Transverse colon (tissue), 4 donors: ENCODE data around the gene MYL6B.

Experiments
- EP300 ChIP-seq: sonication (generic); formaldehyde crosslinking; IDR thresholded peaks from one replicate; pipeline ENCODE4 v1.6.1; 2017; ENCODE audit warnings: antibody characterized with exemption, low read depth
- POLR2A ChIP-seq: fragments of 450-650 bp; IDR thresholded peaks from one replicate; pipeline ENCODE4 v1.6.1; 2016; ENCODE audit warnings: antibody characterized with exemption, mild to moderate bottlenecking, moderate library complexity
- POLR2AphosphoS5 ChIP-seq, 3 donors: sonication (generic); formaldehyde crosslinking; IDR thresholded peaks; one replicate each; pipeline ENCODE4 v1.6.1; 2016; ENCODE audit warnings: antibody characterized with exemption in 3 of 3
- TF ChIP-seq, protein P1 (sequence below), 5 experiments: fragments of 200-600 bp in 3 of 5; fragments of 450-650 bp in 2 of 5; sonication (generic) in 3 of 5; IDR thresholded peaks; 1 replicate in 2 of 5; 2 replicates in 3 of 5; pipeline ENCODE4 v1.5.1; 2016 to 2017; ENCODE audit warnings: antibody characterized with exemption in 5 of 5, inconsistent platforms in 3 of 5, mild to moderate bottlenecking in 2 of 5, moderate library complexity in 1 of 5

DNA sequence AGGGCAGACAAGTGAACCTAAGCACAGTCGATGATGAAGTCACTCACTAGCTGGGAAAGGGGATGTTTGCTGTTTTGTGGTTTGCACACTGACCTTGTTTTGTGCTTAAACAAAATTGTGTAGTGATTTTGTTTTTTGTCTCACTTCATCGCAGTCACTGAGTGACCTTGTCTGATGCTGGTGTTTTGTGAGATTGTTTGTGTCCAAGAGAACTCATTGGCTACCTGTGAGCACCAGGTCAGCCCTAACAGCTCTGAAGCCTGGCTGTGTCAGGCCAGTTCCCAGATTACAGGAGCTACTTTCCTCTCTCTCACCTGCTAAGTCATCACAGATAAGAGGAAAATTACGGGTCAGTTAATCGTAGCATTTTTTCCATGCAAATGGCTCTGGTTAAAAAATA lies 28.3 kb upstream of the MYL6B start:
- TF ChIP-seq, protein P1, sequence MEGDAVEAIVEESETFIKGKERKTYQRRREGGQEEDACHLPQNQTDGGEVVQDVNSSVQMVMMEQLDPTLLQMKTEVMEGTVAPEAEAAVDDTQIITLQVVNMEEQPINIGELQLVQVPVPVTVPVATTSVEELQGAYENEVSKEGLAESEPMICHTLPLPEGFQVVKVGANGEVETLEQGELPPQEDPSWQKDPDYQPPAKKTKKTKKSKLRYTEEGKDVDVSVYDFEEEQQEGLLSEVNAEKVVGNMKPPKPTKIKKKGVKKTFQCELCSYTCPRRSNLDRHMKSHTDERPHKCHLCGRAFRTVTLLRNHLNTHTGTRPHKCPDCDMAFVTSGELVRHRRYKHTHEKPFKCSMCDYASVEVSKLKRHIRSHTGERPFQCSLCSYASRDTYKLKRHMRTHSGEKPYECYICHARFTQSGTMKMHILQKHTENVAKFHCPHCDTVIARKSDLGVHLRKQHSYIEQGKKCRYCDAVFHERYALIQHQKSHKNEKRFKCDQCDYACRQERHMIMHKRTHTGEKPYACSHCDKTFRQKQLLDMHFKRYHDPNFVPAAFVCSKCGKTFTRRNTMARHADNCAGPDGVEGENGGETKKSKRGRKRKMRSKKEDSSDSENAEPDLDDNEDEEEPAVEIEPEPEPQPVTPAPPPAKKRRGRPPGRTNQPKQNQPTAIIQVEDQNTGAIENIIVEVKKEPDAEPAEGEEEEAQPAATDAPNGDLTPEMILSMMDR (IDR thresholded peaks at IDR 0.05) = no peak
- no peak for TF ChIP-seq EP300
- no peak for TF ChIP-seq POLR2A
- TF ChIP-seq POLR2AphosphoS5 (IDR thresholded peaks at IDR 0.05) = no peak
